ENCODE data around the gene TBC1D10A.
A peak's percentile ranks its signal among the peaks of the same experiment; 100 is the strongest.

The TBC1D10A gene

DNA sequence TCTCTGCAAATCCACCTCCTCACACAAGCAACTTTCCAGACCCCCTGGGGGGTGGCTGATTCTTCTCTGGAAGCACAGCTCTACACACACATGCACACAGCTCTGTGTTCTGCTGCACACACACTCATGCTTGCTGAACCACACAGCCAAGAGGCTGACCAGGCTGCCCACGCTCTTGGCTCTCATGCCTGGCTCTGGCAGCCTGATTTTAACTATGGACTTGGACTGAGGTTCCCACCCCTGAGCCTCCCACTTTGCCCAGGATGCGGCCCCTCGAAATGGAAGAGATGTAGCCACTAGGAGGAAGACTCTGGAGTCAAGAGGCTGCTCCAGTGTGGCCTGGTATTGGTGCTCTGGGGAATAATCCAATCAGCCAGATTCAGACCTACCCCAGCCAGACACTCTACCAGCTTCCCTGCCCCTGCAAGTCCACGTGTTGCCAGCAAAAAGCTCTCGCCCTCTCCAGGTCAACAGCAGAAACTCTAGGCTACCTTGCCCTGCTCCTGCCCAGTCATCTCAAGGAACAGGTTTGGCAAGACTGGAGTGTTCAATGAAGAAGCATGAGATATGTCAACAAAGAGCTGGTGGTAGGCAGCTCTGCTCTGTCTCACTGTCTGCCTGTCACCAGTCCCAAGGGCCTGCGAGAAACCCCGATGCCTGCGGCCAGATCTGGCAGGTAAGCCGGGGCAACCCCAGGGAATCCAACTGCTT lies 28.6 kb downstream of the TBC1D10A start:
- no peak for DNase-seq

DNA sequence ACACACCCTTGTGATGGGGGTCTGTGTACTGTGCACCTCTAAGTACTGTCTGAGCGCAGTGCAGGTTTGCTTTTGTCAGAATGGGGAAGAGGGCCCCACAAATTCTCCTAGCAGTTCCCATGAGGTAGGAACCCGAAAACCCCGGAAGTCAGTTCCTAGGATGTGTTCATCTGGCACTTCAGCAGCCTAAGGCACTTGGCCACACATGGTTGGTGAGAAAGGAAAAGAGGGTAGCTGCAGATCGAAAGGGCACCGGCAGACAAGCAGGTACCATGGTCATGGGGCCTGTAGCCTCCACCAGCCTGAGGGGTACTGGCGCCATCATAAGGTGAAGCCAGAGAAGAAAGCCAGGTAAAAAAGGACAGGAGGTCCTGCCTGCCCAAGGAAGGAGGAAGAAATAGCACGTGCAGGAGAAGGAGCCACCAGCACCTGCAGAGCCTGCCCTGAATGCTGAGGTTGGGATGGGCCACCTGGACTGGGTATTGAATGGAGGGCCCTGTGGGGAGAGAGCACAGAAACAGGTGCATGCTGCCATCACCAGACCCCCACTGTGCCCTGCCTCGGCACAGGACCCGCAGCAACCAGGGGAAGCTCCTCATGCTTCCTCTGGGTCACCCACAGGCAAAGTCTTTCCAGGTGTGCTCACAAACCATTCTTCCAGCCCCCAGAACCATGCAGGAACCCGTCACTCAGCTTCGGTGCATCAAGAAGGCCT lies 29.3 kb downstream of the TBC1D10A start:
- no peak for DNase-seq

DNA sequence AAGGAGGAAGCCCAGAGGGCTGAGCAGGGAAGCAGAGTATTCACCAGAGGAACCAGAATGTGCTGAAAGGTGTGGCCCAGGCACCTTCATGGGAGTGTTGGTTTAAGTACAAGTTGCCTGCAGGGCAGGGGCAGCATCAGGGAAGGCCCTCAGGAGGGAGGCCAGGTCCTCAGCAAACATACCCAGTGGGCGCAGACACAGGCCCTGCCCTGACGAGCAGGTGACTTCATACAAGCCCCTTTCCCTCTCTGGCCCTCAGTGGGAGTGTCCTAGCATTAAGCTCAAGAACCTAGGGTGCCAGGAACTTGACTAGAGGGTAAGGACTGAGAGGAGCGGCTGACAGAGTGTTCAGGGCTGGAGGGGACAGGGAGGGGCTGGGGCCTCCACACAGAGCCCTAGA lies 29.9 kb downstream of the TBC1D10A start:
- no peak for DNase-seq

DNA sequence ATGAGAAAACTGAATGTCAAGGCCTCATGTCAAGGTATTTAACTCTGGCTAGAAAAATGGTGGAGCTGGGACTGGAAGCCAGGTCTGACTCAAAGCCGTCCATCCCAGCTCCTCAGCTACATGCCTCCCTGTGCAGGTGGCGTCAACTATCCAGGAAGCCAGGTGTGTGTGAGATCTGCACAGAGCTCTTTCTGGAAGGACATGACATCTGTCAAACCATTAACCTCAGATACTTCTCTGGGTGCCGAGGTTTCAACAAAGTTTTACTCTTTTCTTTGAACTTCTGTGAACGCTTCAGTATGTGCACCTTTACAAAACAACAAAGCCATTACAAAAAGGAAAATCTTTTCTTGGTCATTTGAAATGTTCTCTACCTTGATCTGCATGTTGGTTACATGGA lies 30.4 kb downstream of the TBC1D10A start:
- no peak for DNase-seq

GRCh38 chr22:30295576-30295975 lies 31.2 kb downstream of the TBC1D10A start:
- no peak for DNase-seq

DNA sequence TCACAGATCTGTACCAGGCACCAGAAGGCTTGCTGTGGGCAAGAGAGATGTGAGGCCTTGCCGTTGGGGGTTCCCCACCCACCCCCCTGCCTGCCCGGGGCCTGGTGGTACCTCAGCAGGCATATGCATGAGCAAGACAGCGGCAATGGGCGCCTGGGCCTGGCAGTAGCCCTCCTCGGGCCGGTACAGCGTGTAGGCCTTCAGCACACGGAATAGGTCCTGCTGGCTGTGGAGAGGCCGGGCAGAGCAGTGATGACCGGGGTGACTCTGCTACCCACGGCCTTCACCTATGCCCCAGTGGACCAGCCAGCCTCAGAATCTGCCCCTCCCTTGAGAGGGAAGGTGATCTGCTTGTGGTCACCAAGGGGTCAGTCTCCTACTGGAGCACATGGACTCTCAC lies 31.9 kb downstream of the TBC1D10A start:
- no peak for DNase-seq

DNA sequence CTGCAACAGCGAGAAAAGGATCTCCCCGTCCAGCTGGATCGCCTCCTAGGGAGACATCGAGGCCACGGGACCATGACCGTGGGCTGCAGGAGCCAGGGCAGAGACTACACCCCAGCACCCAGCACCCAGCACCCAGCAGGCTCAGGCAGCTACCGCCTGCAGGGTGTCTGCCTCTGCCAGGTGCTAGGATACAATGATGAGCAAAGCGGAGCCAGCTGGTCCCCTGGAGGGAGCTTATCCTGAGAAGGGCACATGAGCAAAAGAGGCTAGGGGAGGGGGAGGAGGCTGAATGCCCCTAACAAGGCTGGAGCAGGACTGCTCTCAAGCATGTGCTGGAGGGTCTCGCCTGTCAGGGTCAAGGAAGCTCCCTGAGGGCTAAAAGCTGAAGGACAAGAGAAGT lies 32.7 kb downstream of the TBC1D10A start:
- DNase-seq, result no peak

DNA sequence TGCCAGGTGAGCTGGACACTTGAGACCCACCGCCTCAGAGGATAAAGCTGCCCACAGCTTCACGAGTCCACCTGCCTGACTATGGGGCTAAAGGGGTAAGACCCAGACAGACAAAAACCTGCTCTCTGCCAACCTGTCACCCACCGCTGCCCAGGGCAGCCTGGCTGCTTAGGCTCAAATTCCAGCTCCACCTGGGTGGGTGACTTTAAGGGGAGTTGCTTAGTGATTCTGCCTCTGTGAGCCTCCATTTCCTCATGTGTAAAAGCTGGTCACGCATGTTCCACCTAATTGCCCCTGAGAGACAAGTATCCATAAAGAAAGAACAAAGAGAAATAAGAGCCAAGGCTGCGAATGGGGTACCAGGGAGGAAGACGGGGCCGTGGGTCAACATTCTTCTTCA lies 33.7 kb downstream of the TBC1D10A start:
- DNase-seq, result no peak

DNA sequence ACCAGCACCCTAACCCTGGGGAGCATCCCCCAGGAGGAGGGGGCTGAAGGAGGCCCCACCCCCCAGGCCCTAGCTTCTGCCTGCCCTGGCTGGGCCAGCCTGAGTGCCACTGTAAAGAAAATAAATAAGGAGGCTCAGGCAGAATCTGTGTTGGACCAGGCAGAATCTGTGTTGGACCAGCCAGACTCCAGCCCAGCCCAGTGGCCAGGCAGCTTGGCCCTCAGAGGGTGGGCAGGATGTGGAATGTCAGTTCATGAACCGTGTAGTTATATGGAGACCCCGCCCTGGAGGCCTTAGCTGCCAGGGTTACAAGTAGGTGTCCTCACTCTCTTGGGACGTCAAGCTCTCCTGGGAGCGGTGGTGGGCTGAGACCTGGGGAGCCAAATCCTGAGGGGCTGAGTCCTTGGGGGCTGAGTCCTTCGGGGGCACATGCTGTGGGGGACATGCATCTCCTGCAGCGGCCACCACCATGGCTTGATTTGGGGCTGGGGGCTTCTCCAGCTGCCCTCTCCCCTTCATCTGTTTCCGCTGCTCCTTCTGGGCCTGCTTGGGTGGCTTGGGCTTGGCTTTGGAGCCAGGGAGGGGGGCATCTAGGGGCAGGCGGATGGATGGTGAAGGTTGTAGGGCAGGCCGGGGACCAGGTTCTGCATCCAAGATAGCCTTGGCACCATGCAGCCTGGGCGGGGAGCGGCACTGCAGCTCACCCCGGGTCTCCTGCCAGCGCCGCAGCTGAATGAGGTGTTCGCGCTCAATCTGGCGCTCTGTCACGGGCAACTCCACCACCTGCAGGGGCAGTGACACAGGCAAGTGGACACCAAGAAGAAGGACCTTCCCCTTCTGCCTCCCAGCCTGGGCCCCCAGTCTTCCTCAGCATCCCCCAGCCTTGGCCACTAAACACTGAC lies 34.4 kb downstream of the TBC1D10A start:
- DNase-seq, result no peak

DNA sequence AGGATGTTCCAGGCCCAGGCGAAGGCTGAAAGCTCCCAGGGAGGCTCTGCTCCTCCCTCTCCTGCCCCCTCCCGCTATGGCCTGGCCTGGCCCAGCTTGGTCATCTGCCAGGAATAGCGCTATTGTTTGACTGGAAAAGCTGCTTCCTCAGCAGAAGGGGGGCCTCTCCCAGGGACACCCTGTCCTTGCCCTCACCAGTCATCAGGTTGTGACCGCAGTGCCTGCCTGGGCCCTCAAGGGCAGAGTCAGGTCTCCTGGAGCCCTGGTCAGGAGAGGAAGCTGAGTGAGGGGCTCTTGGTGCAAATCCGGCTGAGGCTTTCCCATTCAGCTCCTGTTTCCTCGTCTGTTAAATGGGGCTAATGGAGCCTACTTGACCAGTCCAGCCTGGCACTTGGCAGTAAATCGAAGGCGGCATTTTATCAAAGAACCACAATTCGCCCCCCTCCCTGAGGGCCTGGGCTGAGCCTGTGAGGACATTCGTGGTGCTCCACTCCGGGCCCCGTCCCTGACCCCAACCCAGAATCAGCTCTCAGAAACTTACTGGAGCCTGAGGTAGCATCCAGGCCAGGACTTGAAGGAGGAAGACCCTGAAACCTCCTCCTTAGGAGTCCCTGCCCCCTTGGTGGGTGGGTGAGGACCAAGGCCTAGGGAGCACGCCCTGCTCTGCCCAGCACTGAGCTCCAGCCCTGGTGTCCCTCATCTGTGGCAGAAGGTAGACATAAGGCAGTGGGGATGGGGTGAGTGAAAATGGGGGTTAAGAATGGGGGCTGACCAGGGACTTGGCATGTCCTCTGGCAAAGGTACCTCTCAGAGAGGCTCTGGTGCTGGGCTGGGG lies 35.5 kb downstream of the TBC1D10A start:
- DNase-seq, result no peak

DNA sequence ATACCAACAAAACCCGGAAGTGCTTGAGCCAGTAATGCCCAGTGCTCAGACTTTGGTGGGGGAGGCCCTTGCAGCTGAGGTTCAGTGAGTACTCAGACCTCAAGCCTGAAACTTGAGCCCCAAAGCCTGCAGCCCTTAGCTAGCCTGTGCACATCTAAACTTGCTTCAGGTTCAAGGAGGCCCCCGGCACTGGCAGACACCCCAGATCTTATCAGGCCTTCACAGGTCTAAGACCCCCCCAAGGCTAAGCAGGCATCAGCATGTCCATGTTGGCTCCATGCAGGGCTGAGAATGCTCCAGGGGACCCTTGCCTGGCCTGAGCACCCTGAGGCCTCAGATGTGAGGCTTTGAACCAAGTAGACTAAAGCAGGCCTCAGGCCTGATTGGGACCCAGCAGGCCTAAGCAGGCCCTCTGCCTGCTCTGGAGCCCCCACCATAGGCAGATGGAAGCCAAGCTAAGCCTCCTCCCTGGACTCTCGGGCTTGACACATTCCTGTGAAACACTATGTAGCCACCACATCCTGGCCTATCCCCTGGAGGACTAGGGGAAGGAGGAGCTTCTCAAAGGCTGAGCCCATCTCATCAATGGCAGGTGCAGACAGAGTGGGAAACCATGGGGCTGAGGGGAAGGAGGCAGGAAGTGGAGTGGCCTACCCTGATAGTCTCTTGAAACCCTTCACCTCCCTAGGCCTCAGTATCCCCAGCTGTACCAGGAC lies 36.2 kb downstream of the TBC1D10A start:
- DNase-seq, result no peak

GRCh38 chr22:30289980-30290313 lies 36.8 kb downstream of the TBC1D10A start:
- DNase-seq, result no peak

GRCh38 chr22:30289141-30289979 lies 37.4 kb downstream of the TBC1D10A start, which contains the start of gene CASTOR1:
CASTOR1 (minus strand) TSS chr22:30289505; CDS start chr22:30289497, 8 bp downstream.
- DNase-seq, result peak; percentile 98

DNA sequence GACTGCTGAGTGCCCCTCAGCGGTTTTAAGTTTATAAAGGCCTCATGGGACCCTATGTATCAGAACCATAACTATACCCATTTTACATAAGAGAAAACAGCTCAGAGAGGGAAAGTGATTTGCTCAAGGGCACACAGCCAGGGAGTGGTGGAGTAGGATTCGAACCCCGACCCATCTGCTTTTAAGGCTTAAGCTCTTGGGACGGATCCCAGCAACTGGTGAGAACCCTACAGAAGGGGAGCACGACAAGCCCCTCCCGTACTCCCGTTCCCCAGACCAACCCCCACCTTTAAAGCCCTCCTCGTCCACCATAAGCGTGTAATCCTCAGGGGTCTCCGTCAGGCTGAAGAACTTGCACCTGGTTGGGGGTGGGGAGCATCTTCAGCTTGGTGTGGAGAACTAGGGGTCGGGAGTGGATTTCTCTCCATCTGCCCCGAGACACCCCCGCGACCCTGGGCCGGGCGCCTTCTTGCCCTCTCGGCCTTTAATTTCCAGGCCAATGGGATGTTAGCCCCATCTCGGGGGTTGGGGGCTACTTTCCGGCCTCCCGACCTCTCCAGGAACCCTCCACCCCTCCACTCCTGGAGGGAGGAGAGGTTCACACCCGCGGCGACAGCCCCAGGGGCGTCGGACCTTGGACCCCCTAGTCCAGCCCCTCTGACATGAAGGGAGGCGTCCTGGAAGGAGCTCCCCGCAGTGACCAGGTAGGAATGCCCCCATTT lies 38.2 kb downstream of the TBC1D10A start:
- DNase-seq, result no peak

DNA sequence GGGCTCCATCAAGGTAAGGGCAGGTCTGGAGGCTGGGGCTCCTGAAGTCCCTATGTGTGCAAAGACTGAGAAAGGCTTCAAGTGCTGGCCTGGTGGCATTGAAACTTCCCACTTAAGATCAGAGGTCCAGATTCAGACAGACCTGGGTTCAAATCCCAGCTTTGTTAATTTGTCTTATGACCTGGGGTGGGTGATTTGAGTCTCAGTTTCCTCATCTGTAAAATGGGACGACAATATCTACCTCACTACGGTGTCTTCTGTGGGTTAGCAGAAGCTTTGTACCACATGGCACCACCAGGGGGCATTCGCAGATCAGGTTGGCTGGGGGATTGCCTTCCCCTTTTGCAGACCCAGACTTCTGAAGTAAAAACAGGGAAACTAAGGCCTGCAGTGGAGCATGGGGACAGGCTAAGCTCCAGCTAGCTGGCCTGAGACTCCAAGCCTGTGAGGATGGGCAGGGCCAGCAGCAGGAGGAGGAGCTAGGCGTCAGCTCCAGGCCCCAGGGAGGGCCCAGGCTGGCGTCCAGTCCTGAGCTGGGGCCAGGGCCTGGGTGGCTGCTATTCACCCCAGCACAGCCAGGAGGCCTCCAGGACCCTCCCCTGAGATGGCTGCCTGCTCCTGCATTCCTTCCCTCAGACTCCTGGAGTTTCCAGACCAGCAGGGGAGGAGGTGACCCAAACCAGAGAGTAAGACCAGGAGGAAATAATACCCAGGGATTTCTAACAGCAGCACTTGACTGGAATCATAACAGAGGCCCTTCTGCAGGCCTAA lies 38.9 kb downstream of the TBC1D10A start:
- DNase-seq, result peak; percentile 71

DNA sequence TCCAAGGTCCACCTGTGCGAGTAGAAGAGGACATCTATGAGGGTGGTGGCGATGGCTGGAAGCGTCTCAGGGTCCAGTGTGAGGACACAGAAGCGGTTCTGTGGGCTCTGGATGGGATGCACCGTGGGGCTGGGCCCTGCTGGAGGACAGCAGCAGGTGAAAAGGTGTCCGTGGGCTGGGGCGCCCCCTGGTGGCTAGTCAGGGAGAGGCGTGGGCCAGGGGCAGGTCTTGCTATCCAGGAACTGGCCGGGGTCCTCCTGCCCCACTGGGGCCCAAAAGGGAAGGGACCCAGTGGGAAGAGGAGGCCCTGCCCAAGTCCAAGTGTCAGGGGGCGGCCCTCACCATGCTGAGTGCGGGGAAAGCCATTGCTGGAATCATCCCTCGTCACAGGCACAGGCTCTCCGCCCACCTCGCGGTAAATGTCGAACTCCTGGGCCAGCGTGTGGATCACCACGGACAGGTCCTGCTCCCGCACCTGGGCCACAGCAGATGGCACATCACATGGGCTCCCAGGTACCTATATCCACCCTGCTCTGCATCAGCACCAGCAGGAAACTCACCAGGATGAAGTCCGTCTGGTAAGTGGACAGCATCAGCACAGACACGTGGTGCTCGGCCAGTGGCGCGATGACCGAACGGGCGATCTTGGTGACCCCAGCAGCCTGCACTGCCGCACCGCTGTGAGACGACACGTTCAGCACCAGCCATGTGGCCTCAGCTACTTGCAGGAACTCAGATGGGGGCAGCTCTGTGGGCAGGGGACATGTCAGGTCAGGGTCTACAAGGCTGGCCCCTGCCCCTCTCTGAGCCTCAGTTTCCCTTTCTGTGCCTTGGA lies 39.7 kb downstream of the TBC1D10A start:
- DNase-seq, result no peak

GRCh38 chr22:30286331-30286730 lies 40.4 kb downstream of the TBC1D10A start:
- no peak for DNase-seq

GRCh38 chr22:30285846-30286200 lies 40.9 kb downstream of the TBC1D10A start:
- no peak for DNase-seq
